GM18519 (cell line): ENCODE data around the gene FOSL1.

Experiments used
- ATAC-seq: cut with Tn5 transposase; IDR thresholded peaks from one replicate; pipeline ENCODE4 v1.9.1; 2021; ENCODE audit warnings: mild to moderate bottlenecking, moderate library complexity; ENCODE audit not compliant: unreplicated experiment, low FRiP score

The FOSL1 gene

GRCh38 chr11:65865550-65866172 lies 34.5 kb downstream of the FOSL1 start:
- no peak for ATAC-seq

GRCh38 chr11:65864706-65865471 lies 35.3 kb downstream of the FOSL1 start:
- ATAC-seq, result no peak

DNA sequence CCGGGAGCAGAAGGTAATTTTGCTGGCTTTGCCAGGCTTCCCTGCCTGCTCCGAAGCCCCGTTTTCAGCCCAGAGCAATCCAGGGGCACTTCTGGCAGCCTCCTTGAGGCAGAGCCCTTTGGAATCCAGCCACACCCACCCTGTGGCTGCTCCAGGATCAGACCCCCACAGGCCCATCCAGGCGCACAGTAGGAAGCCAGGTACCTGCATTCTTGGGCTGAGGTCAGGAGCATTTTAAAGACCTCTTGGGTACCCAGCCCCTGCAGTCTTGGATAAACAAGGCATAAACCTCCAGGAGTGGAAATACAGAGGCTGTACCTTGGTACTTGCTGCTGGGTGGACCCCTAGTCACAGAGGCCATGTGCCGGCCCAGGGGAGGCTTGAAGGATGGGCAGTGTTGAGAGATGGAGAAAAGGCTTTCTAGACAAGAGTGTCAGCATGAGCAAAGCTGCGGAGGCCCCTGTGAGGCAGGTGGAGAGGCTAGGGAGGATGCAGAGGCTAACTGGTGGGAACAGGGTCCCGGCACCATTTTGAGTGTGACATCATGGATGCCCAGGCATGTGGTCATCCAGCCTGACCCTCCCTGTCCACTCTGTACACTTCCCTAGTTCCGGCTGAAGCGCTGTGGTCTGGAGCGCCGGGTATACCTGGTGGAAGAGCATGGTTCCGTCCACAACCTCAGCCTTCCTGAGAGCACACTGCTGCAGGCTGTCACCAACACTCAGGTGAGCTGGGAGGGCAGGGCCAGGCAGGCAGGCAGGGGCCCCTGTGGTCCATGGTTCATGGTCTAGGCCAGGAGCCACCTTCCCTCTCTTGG lies 36.1 kb downstream of the FOSL1 start:
- ATAC-seq, result no peak

- ATAC-seq, result no peak
These were observed 37.0 kb downstream of the FOSL1 start for GRCh38 chr11:65862941-65863888.

DNA sequence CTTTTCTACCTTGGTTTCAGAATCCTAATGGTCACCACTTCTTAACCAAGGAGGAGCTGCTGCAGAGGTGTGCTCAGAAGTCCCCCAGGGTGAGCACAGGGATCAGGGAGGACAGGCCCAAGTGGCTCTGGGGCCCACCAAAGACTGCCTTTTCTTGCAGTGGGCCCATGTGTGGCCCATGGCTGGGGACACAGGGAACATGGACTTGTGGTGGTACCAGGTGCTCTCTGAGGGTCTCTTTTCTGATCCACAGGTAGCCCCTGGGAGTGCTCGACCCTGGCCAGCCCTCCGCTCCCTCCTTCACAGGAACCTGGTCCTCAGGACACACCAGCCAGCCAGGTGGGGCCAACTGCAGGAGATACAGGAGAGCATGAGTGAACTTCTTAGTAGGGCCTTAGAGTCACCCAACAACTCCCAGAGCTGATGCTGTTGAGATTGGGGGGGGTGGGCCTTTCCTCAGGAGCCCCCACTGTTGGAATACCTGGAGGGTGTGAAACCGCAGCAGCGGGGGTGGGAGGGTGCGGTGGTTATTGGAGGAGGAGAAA lies 37.9 kb downstream of the FOSL1 start:
- no peak for ATAC-seq

- ATAC-seq, result no peak
These were observed 38.5 kb downstream of the FOSL1 start for GRCh38 chr11:65861533-65862183.

GRCh38 chr11:65861165-65861505 lies 39.1 kb downstream of the FOSL1 start:
- ATAC-seq, result no peak

DNA sequence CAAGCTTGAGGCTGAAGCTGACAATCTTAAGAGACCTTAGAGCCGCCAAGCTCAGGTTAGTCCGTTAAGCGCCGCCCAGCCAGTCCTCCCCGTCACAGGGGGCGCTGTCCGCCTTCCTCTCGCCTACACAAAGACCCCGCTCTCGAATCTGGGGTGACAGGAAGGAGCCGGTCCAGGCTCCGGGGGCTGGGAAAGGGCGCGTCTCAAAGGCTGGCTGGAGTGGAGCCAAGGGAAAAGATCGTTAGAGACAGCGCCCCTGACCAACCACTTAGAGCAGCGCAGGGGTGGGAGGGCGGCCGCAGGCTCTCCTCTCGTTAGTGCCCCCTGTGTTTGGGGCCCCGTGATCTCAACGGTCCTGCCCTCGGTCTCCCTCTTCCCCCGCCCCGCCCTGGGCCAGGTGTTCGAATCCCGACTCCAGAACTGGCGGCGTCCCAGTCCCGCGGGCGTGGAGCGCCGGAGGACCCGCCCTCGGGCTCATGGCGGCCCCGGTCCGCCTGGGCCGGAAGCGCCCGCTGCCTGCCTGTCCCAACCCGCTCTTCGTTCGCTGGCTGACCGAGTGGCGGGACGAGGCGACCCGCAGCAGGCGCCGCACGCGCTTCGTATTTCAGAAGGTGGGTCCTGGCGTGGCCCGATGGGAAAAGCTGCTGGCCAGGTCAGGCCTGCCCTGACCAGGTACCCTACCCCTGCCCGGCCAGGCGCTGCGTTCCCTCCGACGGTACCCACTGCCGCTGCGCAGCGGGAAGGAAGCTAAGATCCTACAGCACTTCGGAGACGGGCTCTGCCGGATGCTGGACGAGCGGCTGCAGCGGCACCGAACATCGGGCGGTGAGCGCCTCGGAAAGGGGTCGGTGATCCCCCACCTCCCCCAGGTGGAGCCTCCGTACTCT lies 39.7 kb downstream of the FOSL1 start, which contains the start of gene MUS81:
Gene MUS81 (plus strand): TSS at position 156 of the 887 bp plus-strand sequence. CDS start 321 bp downstream, at position 477.
- ATAC-seq, result no peak

DNA sequence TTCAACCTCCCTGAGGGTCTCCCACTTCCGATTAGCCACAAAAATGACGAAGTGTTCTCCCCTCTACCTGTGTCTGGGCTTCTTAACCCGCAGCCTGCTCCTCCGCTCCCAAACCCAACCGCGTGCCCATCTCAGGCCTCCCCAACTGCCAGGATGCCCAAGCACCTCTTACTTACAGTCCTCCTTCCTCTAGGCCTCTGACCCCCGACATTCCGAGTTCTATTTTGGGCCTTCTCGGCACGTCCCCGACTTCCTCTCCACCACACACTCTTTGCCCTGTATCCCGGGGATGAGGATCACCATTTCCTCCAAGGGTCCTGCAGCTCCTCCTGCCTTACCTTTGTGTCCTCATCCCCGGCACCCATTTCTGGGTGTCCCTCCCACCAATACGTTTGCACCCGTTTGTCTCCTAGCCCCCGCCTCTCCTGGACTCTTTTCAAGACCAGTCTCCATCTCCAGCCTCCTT lies 40.3 kb downstream of the FOSL1 start:
- ATAC-seq, result no peak

DNA sequence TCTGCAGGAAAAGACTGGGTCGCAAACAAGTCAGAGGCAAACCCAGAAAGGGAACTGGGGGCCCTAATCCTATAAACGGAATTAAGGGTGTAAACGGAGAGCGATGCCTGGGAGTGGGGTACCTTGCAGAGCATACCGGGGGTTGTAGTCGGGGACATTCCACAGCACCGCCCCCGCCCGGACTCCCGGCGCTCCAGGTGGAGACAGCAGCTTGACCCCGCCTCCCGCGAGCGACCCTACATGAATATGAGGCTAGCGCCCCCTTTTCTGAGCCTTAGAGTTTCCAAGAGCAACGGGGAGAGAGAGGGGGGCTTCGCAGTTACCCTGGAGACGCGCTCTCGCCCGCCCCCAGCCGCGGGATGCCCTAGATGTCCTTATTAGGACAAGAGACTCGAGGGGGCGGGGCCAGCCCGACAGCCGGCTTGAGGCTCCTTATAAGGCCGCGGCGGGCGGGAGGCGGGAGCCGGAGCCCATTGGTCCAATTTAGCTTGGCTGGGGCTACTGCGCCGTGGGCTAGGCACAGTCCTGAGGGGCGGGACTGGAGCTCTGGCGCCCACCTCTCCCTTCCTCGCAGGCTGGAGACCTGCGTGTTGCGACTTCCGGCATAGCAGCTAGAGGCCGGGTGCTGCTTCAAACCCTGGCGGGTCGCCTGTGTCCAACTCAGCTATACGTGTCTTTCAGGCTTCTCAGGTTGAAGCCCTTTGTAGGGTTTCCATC lies 40.9 kb downstream of the FOSL1 start:
- ATAC-seq, result peak; percentile 44

DNA sequence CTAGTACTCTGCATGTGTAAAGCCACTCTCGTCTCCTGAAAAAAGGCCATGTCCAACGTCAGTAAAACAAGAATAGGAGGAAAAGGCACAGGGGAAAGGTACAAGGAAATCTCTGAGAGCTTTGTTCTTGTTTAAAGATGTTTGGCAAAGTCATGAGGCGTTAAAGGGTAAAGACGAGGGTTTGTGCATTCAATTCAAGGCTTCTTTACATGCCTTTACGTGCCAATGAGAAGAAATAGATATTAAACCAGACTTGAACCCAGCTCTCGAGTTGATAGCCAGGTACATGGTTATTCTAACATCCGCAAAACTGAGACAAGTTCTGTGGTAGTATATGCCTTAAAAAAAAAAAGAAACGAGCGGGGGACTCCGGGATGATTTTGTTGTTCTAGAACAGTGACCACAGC lies 41.5 kb downstream of the FOSL1 start:
- ATAC-seq, result no peak

DNA sequence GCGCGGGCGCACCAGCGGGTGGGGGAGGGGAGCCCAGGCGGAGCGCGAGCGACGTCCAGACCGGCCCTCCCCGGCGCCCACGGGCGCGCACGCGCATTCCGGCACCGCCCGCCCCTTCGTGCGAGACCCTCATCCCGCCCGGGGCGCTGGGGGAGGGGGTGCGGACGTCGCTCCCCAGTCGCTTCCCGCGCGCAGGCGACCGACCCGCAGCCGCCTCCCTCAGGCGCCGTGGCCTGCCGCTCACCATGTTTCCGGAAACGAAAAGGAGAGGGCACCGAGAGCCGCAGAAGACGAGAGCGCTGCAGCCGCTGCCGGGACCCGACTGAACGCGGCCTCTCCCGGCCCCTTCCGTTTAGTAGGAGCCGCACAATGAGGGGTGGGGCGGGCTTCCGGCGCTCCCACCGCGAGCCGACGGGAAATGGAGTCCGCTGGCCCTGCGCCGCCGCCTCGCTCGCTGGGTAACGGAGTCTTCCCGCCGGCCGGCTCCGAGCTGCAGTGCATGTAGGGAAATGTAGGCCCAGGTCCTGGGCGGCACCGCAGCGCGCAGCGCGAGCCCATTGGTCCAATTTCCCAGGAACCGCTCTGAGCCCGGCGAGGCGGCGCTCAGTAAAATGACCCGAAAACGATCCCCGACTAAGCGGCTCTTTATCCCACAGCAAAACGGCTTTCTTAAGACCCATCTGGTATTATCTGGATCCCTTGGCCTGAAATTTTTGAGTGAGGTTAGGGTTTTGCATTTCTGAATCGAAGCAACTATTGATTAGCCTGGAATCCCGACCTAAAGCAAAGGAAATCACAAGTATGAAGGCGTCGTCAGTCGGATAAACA lies 42.1 kb downstream of the FOSL1 start, which contains the start of gene CFL1:
Gene CFL1 (minus strand): TSS at position 328 of the 828 bp plus-strand sequence. CDS start 81 bp downstream, at position 247.
- ATAC-seq, result peak; percentile 36

DNA sequence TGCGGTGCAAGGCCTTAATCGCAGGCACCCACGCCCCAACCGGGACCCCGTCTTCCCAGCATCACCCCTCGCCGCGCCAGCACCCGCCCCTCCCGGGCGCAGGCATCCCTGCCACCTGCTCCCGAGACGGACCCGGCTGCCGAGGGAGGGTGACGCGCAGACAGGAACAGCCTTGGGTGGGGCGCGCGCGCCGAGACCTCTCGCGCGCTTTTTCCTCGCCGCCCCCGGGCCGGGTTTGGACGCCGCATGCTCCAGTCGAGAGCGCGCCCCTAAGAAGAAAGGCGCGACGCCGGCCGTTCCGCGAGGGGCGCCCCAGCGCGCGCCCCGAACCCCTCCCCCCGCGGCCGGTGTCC lies 42.7 kb downstream of the FOSL1 start:
- ATAC-seq, result no peak

GRCh38 chr11:65856689-65857499 lies 43.3 kb downstream of the FOSL1 start:
- no peak for ATAC-seq

DNA sequence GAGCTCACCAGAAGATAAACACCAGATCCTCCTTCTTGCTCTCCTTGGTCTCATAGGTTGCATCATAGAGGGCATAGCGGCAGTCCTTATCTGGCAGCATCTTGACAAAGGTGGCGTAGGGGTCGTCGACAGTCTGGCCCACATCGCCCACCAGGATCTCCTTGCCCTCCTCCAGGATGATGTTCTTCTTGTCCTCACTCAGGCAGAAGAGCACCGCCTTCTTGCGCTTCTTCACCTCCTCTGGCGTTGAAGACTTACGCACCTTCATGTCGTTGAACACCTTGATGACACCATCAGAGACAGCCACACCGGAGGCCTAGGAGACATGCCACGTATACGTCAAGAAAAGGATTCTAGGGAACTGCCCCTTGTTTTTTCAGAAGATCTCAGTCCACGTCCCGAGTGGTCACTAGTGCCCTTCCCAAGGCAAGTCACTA lies 44.2 kb downstream of the FOSL1 start:
- ATAC-seq, result no peak
